Tibial artery (tissue), 4 donors: ENCODE data around the gene RPL13.

Experiments
- DNase-seq, 2 donors: peaks; one replicate each; pipeline ENCODE4 v3.0.0-alpha.2; 2019
- H3K27ac ChIP-seq, 2 donors: fragments of 200-600 bp; sonication (generic) in 1 of 2; 1 replicate in 1 of 2; 2 replicates in 1 of 2; pipeline ENCODE4 v1.5.1; 2018 to 2019; ENCODE audit warnings: mild to moderate bottlenecking in 1 of 2
- H3K27me3 ChIP-seq, 2 donors: fragments of 200-600 bp; sonication (generic) in 1 of 2; one replicate each; pipeline versions ENCODE4 v1.5.1 to v1.6.0; 2016 to 2019
- H3K36me3 ChIP-seq, 3 donors: fragments of 200-600 bp; sonication (generic) in 2 of 3; one replicate each; pipeline ENCODE4 v1.5.1; 2016 to 2019; ENCODE audit warnings: mild to moderate bottlenecking in 2 of 3
- H3K4me1 ChIP-seq, 4 donors: fragments of 200-600 bp; sonication (generic) in 2 of 4; 1 replicate in 3 of 4; 2 replicates in 1 of 4; pipeline ENCODE4 v1.5.1; 2016 to 2019
- H3K4me3 ChIP-seq, 2 donors: fragments of 200-600 bp; sonication (generic) in 1 of 2; 1 replicate in 1 of 2; 2 replicates in 1 of 2; pipeline ENCODE4 v1.5.1; 2018 to 2019; ENCODE audit warnings: mild to moderate bottlenecking in 2 of 2
- H3K9me3 ChIP-seq, 3 donors: fragments of 200-600 bp; sonication (generic) in 1 of 3; one replicate each; pipeline ENCODE4 v1.5.1; 2016 to 2019
- intact Hi-C: fragments of 100-400 bp; cut with DNase I; formaldehyde crosslinking; loops from one replicate; pipeline ENCODE4 v1.15.0; 2023; ENCODE audit warnings: low total_unique reads
- TF ChIP-seq, protein P1 (sequence below), 2 experiments: fragments of 200-600 bp in 1 of 2; fragments of 450-650 bp in 1 of 2; IDR thresholded peaks; one replicate each; pipeline ENCODE4 v1.5.1; 2017 to 2019; ENCODE audit warnings: antibody characterized with exemption in 2 of 2, mild to moderate bottlenecking in 1 of 2, moderate library complexity in 1 of 2

The RPL13 gene

DNA sequence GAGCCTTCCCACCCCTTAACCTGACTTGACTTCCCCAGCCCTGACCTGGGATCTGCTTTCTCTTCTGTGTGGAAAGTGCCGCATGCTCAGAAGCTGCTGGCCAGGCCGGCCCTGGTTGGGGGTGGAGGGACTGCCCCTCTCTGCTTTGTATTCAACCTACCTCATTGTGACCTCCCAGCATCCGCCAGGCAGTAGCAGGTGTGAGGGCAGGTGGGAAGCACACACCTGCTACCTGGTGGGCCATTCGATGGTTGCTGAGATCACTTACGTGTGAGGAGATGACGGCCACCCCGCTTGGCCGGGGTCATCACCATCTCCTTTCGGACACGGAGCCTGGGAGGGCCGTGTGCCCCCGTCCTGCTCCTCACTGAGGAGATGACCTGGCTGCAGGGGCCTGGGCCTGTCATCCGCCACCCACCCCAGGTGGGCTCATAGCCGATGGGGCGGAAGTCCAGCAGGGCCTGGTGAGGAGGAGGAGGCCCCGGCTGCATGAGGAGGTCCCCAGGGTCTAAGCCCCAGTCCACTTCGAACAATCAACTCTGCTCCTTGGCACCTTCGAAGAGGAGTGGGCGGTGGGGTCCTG is 22.2 kb downstream of the RPL13 start:
- TF ChIP-seq, protein P1, sequence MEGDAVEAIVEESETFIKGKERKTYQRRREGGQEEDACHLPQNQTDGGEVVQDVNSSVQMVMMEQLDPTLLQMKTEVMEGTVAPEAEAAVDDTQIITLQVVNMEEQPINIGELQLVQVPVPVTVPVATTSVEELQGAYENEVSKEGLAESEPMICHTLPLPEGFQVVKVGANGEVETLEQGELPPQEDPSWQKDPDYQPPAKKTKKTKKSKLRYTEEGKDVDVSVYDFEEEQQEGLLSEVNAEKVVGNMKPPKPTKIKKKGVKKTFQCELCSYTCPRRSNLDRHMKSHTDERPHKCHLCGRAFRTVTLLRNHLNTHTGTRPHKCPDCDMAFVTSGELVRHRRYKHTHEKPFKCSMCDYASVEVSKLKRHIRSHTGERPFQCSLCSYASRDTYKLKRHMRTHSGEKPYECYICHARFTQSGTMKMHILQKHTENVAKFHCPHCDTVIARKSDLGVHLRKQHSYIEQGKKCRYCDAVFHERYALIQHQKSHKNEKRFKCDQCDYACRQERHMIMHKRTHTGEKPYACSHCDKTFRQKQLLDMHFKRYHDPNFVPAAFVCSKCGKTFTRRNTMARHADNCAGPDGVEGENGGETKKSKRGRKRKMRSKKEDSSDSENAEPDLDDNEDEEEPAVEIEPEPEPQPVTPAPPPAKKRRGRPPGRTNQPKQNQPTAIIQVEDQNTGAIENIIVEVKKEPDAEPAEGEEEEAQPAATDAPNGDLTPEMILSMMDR (IDR thresholded peaks at IDR 0.05): no peak
- no peak overlapping the region for H3K27ac ChIP-seq
- intact Hi-C loops: no loop called here

DNA sequence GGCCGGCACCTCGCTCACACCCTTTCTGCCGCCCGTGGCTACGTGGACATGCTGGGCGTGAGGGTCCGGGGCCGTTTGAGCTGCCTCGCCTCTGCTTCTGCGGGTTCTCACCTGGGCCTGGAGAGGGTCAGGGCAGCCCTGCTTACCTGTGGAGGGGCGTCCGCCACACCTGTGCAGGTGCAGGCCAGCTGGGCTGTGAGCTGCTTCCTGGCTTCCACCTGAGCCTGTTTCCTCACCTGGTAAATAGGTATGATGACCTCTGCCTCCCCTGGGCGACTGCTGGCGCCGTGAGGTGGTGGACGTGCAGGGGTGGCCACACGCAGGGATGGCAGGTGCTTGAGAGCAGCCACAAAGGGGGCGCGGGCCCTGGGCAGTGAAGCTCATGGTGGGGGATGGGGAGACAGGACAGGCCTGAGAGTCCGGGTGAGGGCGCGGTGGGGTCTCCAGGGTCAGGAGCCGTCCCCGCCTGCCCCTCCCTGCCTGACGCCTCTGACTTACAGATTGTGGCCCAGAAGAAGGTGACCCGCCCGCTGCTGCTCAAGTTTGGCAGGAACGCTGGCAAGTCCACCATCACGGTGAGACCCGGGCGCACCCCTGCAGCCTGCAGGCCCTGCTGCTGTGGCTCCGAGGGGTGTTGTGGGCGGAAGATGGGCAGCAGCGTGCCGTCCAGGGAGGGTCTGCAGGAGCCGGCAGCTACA is 22.9 kb downstream of the RPL13 start:
- Histone ChIP-seq H3K9me3 (no peaks in the 10 kb centered on the region), H3K4me3 (no peak overlapping the region), H3K27me3 (peaks cover 0 to 40% of the 10 kb centered on the region in 2 donors), H3K27ac (no peak overlapping the region), H3K4me1 (peaks cover 0 to 6% (median 0%) of the 10 kb centered on the region in 4 donors), H3K36me3 (no peaks in the 10 kb centered on the region)
- TF ChIP-seq, protein P1 (IDR thresholded peaks at IDR 0.05): no peak
- DNase-seq: no peak
- intact Hi-C loops: no loop called here

More for the DNA sequence above, 22.2 kb downstream of the RPL13 start:
- Histone ChIP-seq H3K27me3 (peaks cover 0 to 40% of the 10 kb centered on the region in 2 donors), H3K36me3 (no peaks in the 10 kb centered on the region), H3K4me1 (peaks cover 0 to 6% (median 0%) of the 10 kb centered on the region in 4 donors), H3K9me3 (no peaks in the 10 kb centered on the region), H3K4me3 (no peak overlapping the region)
- no peak for DNase-seq

DNA sequence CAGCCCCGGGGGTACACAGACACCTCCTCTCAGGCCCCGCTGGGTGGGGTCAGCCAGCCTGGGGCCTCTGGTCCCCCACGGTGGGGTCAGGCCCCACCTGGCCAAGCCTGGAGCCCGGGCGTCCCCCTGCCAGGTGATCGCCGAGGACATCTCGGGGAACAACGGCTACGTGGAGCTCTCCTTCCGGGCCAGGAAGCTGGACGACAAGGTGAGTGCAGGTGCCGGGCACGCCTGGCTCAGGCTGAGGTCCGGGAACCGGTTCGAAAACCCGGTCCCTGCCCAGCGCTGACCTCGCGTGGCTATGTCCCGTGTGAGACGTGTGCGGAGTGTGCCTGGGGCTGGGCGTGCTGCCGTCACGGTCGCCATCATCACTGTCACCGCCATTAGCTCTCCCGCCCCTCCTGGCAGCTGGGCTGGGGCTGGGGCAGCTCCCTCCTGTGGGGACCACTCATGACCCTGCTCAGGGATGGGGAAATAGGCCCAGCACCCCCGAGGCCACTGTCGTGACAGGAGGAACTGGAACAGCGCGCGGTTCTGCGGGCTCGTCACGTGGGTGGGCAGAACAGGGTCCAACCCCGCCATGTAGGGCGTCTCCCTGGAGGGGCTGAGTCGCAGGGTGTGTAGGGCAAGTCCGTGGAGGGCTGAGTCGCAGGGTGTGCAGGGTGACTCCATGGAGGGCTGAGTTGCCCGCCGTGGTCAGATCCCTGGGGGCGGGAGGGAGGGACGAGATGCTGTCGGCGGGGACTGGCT is 23.6 kb downstream of the RPL13 start:
- Histone ChIP-seq H3K27ac (no peak overlapping the region), H3K4me3 (no peak overlapping the region)
- intact Hi-C loops: no loop called here

DNA sequence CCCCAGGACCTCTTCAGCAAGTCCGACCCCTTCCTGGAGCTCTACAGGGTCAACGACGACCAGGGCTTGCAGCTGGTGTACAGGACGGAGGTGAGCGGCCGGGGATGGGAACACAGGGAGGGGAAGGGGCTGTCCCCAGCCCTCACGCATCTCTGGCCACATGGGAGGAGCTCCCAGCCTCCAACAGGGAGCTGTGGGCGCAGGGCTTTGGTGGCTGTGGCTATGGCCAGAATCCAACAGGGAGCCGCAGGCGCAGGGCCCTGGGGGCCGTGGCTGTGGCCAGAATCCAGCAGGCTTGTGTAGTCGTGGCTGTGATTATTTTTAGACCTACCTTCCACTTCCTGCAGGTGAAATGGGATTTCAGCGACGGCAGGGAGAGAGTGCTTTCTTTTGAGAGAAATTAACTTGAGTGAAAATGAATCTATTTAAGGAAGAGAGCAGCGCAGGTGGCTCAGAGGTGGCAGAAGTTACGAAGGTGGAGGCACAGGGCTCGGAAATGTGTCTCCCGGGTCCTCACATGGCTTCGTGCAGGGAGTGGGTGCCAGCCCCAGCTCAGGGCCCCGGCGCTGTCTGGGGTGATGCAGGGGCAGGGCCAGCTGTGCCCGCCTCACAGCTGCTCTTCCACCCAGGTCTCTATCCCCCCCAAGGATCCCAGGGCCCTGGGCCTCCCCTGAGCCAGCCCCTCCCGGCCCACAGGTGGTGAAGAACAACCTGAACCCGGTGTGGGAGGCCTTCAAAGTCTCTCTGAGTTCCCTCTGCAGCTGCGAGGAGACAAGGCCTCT is 24.5 kb downstream of the RPL13 start:
- Histone ChIP-seq H3K4me3 (no peak overlapping the region), H3K27ac (no peak overlapping the region), H3K9me3 (no peaks in the 10 kb centered on the region), H3K27me3 (peaks cover 0 to 40% of the 10 kb centered on the region in 2 donors), H3K4me1 (peaks cover 0 to 6% (median 0%) of the 10 kb centered on the region in 4 donors), H3K36me3 (no peaks in the 10 kb centered on the region)
- TF ChIP-seq, protein P1 (IDR thresholded peaks at IDR 0.05): no peak
- intact Hi-C loops: no loop called here
- DNase-seq: no peak

More for the DNA sequence above, 23.6 kb downstream of the RPL13 start:
- Histone ChIP-seq H3K27me3 (peaks cover 0 to 40% of the 10 kb centered on the region in 2 donors), H3K9me3 (no peaks in the 10 kb centered on the region), H3K36me3 (no peaks in the 10 kb centered on the region), H3K4me1 (peaks cover 0 to 6% (median 0%) of the 10 kb centered on the region in 4 donors)
- no peak for DNase-seq
- TF ChIP-seq, protein P1 (IDR thresholded peaks at IDR 0.05): no peak

DNA sequence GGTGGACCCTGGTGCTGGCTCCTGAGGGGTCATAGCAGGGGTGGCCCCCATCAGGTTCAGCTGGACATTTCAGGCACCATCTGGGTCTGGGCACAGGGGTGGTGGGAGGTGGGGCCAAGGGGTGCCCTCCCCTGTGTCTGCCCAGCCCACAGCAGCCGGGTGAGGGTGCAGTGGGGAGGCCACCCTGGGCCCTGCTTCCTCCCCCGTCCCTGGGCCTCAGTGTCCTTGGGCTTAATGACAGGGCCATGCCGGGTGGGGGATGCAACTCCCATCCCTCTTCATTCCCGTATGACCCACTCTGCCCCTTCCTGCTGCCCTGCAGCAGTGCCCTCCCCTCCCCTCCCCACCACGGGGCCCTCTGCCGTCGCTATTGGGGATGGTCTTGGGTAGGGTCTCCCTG is 25.7 kb downstream of the RPL13 start:
- Histone ChIP-seq H3K9me3 (no peaks in the 10 kb centered on the region), H3K4me3 (no peak overlapping the region), H3K27me3 (peaks cover 0 to 40% of the 10 kb centered on the region in 2 donors), H3K4me1 (peaks cover 0 to 6% (median 0%) of the 10 kb centered on the region in 4 donors), H3K27ac (no peak overlapping the region), H3K36me3 (no peaks in the 10 kb centered on the region)
- no peak for DNase-seq
- intact Hi-C loops: no loop called here
- TF ChIP-seq, protein P1 (IDR thresholded peaks at IDR 0.05): no peak
